KMS-11 (cell line): ENCODE results near the gene ANP32A.
A peak's percentile ranks its signal among the peaks of the same experiment; 100 is the strongest.

Experiments
- H2AFZ ChIP-seq: fragments of 200-600 bp; sonication (generic); 2 replicates; pipeline ENCODE4 v1.6.1; 2016; ENCODE audit warnings: antibody characterized with exemption, mixed run types, low read depth
- H3K27ac ChIP-seq: fragments of 200-600 bp; sonication (generic); 2 replicates; pipeline ENCODE4 v1.6.1; 2016; ENCODE audit warnings: mild to moderate bottlenecking, mixed run types
- H3K27me3 ChIP-seq: fragments of 200-600 bp; sonication (generic); 2 replicates; pipeline ENCODE4 v1.6.1; 2017; ENCODE audit warnings: mild to moderate bottlenecking, low read depth, mixed run types, moderate library complexity; ENCODE audit not compliant: insufficient read depth
- H3K36me3 ChIP-seq: fragments of 200-600 bp; sonication (generic); 2 replicates; pipeline ENCODE4 v1.6.1; 2017; ENCODE audit warnings: mild to moderate bottlenecking, mixed run types; ENCODE audit not compliant: insufficient read depth
- H3K4me1 ChIP-seq: fragments of 200-600 bp; sonication (generic); 2 replicates; pipeline ENCODE4 v1.6.1; 2016; ENCODE audit warnings: mild to moderate bottlenecking, low read depth, mixed run types; ENCODE audit not compliant: poor library complexity, severe bottlenecking
- H3K4me2 ChIP-seq: fragments of 200-600 bp; sonication (generic); 2 replicates; pipeline ENCODE4 v1.7.0; 2016; ENCODE audit warnings: mild to moderate bottlenecking, mixed run types
- H3K4me3 ChIP-seq: fragments of 200-600 bp; sonication (generic); IDR thresholded peaks from 2 replicates; pipeline ENCODE4 v1.6.1; 2017; ENCODE audit warnings: low read depth, low read length, mixed read lengths; ENCODE audit not compliant: insufficient read depth
- H3K79me2 ChIP-seq: fragments of 200-600 bp; sonication (generic); 2 replicates; pipeline ENCODE4 v1.6.1; 2016; ENCODE audit warnings: low read depth, mixed run types; ENCODE audit not compliant: insufficient read depth
- H3K9ac ChIP-seq: fragments of 200-600 bp; sonication (generic); 2 replicates; pipeline ENCODE4 v1.6.1; 2016; ENCODE audit warnings: mild to moderate bottlenecking, mixed run types
- H4K20me1 ChIP-seq: fragments of 200-600 bp; sonication (generic); 2 replicates; pipeline ENCODE4 v1.6.1; 2016; ENCODE audit warnings: mild to moderate bottlenecking, mixed run types; ENCODE audit not compliant: insufficient read depth
- TF ChIP-seq, protein P1 (sequence below): fragments of 200-600 bp; sonication (generic); conservative IDR thresholded peaks from 2 replicates; pipeline ENCODE4 v1.6.1; 2017; ENCODE audit warnings: low read depth, mild to moderate bottlenecking, antibody characterized with exemption, low read length, moderate library complexity, mixed read lengths

The ANP32A gene

DNA sequence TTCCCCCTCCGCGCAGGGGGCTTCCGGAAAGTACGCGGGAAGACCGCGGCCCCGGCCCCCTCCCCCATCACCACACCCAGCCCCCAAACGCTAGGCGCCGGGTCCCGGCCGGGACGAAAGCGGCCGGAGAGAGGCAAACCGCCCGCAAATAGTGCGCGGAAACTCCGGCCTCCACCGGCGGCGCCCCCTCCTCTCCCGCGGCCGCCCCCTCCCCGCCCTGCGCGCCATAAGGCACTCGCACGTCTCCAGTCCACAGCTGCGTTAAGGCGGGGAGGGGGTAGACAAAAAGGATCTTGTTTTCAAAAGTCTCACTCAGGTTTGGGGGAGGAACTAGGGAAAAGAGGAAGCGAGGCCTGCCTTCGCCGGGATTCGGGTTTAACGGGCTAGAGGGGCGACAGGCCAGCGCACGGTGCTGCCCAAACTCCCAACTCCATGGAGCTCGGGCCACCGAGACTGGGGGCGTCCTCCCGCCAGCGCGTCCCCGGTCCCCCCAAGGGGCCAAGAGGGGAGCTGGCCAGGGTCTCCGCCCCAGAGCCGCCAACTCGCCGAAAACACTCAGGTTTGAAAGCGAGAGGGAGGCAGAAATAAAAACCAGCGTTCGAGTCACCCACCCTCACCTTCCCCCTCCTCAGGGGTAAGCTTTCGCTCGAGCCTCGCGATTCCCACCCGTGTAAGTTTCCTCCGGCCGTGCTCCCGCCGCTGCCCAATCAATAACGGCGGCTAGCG lies 1.8 kb downstream of the ANP32A start:
- Histone ChIP-seq H3K9ac (peak overlapping the region; percentile 99), H2AFZ (no peak overlapping the region), H3K4me1 (peaks cover 49% of the 10 kb centered on the region), H4K20me1 (peaks cover 13% of the 10 kb centered on the region), H3K27me3 (no peaks in the 10 kb centered on the region), H3K36me3 (no peaks in the 10 kb centered on the region), H3K27ac (peak overlapping the region; percentile 94), H3K4me2 (peak overlapping the region; percentile 57), H3K4me3 (no peak overlapping the region), H3K79me2 (peaks cover 86% of the 10 kb centered on the region)
- TF ChIP-seq, protein P1, sequence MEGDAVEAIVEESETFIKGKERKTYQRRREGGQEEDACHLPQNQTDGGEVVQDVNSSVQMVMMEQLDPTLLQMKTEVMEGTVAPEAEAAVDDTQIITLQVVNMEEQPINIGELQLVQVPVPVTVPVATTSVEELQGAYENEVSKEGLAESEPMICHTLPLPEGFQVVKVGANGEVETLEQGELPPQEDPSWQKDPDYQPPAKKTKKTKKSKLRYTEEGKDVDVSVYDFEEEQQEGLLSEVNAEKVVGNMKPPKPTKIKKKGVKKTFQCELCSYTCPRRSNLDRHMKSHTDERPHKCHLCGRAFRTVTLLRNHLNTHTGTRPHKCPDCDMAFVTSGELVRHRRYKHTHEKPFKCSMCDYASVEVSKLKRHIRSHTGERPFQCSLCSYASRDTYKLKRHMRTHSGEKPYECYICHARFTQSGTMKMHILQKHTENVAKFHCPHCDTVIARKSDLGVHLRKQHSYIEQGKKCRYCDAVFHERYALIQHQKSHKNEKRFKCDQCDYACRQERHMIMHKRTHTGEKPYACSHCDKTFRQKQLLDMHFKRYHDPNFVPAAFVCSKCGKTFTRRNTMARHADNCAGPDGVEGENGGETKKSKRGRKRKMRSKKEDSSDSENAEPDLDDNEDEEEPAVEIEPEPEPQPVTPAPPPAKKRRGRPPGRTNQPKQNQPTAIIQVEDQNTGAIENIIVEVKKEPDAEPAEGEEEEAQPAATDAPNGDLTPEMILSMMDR: no peak

DNA sequence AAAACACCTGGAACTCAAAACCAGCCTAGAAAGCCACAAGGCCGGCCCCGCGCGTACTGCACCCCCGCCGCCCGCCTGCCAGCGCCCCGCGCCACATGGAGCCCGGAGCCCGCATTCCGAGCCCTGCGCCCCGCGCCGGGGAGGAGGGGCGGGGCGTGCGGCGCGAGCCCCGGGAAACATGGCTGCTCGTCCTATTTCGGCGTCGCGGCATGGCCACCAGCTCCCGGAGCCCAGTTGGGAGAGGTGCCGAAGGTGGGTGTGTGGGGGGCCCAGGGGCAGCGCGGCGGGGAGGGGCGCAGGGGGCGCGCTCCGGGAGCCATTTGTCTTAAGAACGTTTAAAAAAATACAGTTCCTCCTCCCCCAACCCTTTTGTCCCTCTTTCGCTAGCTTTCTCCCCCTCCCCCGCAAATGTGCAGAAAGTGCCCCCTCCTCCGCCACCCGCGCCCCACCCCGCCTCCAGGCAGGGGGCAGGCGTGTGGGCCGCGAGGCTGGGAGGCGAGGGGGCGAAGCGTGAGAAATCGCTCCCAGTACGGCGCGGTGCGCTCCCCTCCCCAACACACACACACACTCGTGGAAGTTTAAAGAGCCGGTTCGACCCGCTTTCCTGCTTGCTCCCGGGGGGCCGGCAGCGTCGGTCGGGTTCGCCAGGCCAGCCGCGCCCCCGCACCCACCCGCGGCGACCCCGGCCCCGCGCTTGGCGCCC lies 2.5 kb downstream of the ANP32A start:
- TF ChIP-seq, protein P1: no peak
- peak overlapping the region; percentile 94 for H3K27ac ChIP-seq
- H2AFZ ChIP-seq: no peak overlapping the region
- H4K20me1 ChIP-seq: peaks cover 18% of the 10 kb centered on the region
- H3K79me2 ChIP-seq: peaks cover 93% of the 10 kb centered on the region
- H3K4me1 ChIP-seq: peaks cover 49% of the 10 kb centered on the region
- H3K27me3 ChIP-seq: no peaks in the 10 kb centered on the region
- H3K4me3 ChIP-seq: no peak overlapping the region
- no peaks in the 10 kb centered on the region for H3K36me3 ChIP-seq
- H3K4me2 ChIP-seq: peak overlapping the region; percentile 57; the same call in 1 of the 2 replicates
- peak overlapping the region; percentile 99 for H3K9ac ChIP-seq

DNA sequence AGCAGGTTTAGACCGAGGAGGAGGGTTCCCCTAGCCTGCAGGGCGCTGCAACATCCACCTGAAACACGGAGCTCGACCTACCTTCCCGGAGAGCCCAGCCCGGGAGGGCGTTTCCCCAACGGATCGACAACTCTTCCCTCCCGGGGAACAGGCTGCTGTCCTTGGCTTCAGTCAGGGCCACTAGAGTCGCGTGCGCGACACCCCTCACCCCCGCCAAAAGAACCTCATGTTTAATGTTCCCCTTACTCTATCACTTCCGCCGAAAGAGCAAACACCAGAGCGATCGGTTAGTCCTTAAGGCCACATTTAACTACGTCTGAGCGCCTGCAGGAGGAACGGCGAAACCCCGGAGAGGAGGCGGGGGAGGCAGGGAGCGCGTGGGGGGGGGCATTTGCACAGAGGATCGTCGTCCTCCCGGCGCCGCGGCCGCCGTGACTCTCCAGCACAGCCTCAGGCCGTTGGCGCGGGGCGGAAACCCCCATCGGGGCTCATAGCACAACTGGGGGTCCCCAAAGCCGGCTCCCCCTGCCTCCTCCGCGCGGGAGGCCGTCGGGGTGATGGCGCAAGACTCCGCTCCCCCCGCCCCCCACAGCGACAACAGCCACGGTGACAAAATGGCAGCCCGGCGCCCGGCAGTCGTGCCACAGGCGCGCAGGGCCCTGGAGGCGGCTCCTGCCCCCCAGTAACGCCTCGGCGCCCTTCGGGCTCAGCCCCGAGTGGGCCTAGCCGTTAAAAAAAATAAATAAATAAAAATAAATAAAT lies 3.2 kb downstream of the ANP32A start:
- Histone ChIP-seq H3K9ac (peak overlapping the region; percentile 99), H4K20me1 (peaks cover 25% of the 10 kb centered on the region), H3K79me2 (peaks cover 94% of the 10 kb centered on the region), H3K4me3 (no peak overlapping the region), H3K27me3 (no peaks in the 10 kb centered on the region), H3K4me2 (peak overlapping the region; percentile 57), H3K27ac (peak overlapping the region; percentile 94), H3K36me3 (no peaks in the 10 kb centered on the region), H3K4me1 (peaks cover 49% of the 10 kb centered on the region), H2AFZ (no peak overlapping the region)
- TF ChIP-seq, protein P1: no peak

DNA sequence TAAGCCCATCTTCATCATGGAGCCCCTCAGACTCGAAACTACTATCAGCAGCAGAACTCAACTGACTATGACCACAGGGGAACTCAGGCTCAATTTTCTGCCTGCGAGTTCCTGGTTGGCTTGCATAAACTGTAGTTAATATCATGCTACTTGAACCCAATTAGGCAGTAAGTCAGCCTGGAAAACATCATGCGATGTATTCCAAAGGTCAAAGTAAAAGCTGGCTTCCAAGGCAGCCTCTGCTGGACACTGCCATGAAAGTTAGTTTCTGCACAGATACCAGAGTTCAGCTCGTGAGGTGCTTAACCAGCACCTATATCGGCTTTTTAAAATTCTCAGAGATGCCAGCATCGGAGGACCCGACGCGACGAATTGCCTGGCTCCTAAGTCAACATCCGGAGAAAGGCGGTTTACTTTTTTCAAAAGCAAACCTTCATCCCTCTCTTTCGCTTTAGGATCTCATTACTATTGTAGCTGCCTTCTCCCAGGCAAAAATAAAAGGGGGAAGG lies 3.8 kb downstream of the ANP32A start:
- H3K36me3 ChIP-seq: no peaks in the 10 kb centered on the region
- H2AFZ ChIP-seq: no peak overlapping the region
- peak overlapping the region; percentile 94 for H3K27ac ChIP-seq
- peaks cover 47% of the 10 kb centered on the region for H3K4me1 ChIP-seq
- peaks cover 94% of the 10 kb centered on the region for H3K79me2 ChIP-seq
- no peaks in the 10 kb centered on the region for H3K27me3 ChIP-seq
- H3K4me3 ChIP-seq: no peak overlapping the region
- TF ChIP-seq, protein P1: no peak
- H4K20me1 ChIP-seq: peaks cover 28% of the 10 kb centered on the region
- peak overlapping the region; percentile 99 for H3K9ac ChIP-seq
- peak overlapping the region; percentile 57 for H3K4me2 ChIP-seq
